CD4-positive, alpha-beta T cell (primary cell): Measurements from ENCODE around the gene CEP70. TPM values are rescaled to one million over a fixed set of nuclear protein-coding genes. Genes with fewer than 3 reads are reported as not detected.
"Not testable (repeated sequence)": the region's sequence is repeated elsewhere in the genome, so short reads cannot be mapped to it uniquely, and the experiment has no call there.

Source experiments
- ATAC-seq: fragments of 200-7000 bp; cut with Tn5 transposase; one replicate; pipeline ENCODE4 v1.10.0; 2022; ENCODE audit warnings: mild to moderate bottlenecking; ENCODE audit not compliant: poor library complexity
- CTCF ChIA-PET: fragments of 350-600 bp; sonication (Branson Sonifier 250); formaldehyde crosslinking; loops from one replicate; lab custom pipeline; 2021; ENCODE audit warnings: antibody characterized with exemption, inconsistent platforms; lab: Charles Lee
- POLR2A ChIA-PET: fragments of 350-600 bp; sonication (Branson Sonifier 250); formaldehyde crosslinking; loops from one replicate; lab custom pipeline; 2021; ENCODE audit warnings: antibody characterized with exemption, inconsistent platforms; lab: Charles Lee
- DNase-seq, 14 experiments: peaks; one replicate each; pipeline ENCODE4 v3.0.0-alpha.2; 2013 to 2020; ENCODE audit warnings: mixed read lengths in 2 of 14
- H3K27ac ChIP-seq, 2 donors: one replicate each; pipeline versions ENCODE4 v1.5.1 to v1.7.0; 2013; ENCODE audit warnings: low read length in 2 of 2, low read depth in 1 of 2, mild to moderate bottlenecking in 1 of 2
- H3K27me3 ChIP-seq, 2 experiments: 1 replicate in 1 of 2; 2 replicates in 1 of 2; pipeline versions ENCODE4 v1.6.1 to v1.7.0; 2013; ENCODE audit warnings: low read length in 2 of 2, control low read depth in 1 of 2, mild to moderate bottlenecking in 1 of 2, moderate library complexity in 1 of 2; ENCODE audit not compliant: insufficient read depth in 2 of 2, control insufficient read depth in 1 of 2
- H3K36me3 ChIP-seq: one replicate; pipeline ENCODE4 v1.6.1; 2013; ENCODE audit warnings: low read length, control low read depth; ENCODE audit not compliant: insufficient read depth
- H3K4me1 ChIP-seq: one replicate; pipeline ENCODE4 v1.6.1; 2013; ENCODE audit warnings: low read length, control low read depth; ENCODE audit not compliant: insufficient read depth
- H3K4me3 ChIP-seq: one replicate; pipeline ENCODE4 v1.5.1; 2013; ENCODE audit warnings: mild to moderate bottlenecking, low read length, moderate library complexity
- H3K9me3 ChIP-seq, 2 experiments: 1 replicate in 1 of 2; 2 replicates in 1 of 2; pipeline versions ENCODE4 v1.6.1 to v1.7.0; 2013; ENCODE audit warnings: low read length in 2 of 2, mild to moderate bottlenecking in 2 of 2, control low read depth in 1 of 2, moderate library complexity in 1 of 2; ENCODE audit not compliant: control insufficient read depth in 1 of 2, insufficient read depth in 1 of 2
- H3K27ac Mint-ChIP-seq: one replicate; pipeline ENCODE4 v1.8.0; 2020; ENCODE audit warnings: mixed read lengths
- H3K27me3 Mint-ChIP-seq: one replicate; pipeline ENCODE4 v1.8.0; 2021; ENCODE audit warnings: mixed read lengths
- H3K36me3 Mint-ChIP-seq: one replicate; pipeline ENCODE4 v1.8.0; 2021; ENCODE audit warnings: low read depth, mixed read lengths
- H3K4me1 Mint-ChIP-seq: one replicate; pipeline ENCODE4 v1.8.0; 2021; ENCODE audit warnings: low read depth, mixed read lengths
- H3K4me3 Mint-ChIP-seq: one replicate; pipeline ENCODE4 v1.8.0; 2020; ENCODE audit warnings: mild to moderate bottlenecking, mixed read lengths
- H3K9me3 Mint-ChIP-seq: one replicate; pipeline ENCODE4 v1.8.0; 2020; ENCODE audit warnings: mixed read lengths
- intact Hi-C, 2 experiments: fragments of 100-400 bp; cut with DNase I in 1 of 2; cut with micrococcal nuclease in 1 of 2; formaldehyde crosslinking; loops; one replicate each; pipeline versions ENCODE4 v1.15.1 to v1.9.0; 2023 to 2025; cut with DNase I, micrococcal nuclease
- total RNA-seq, 174 experiments: library from RNA in 2 of 174; stranded (reverse) in 2 of 174; gene quantifications; one replicate each; pipeline ENCODE4 v1.2.3 and lab custom pipeline; 2021 to 2026
- TF ChIP-seq, protein P1 (sequence below): fragments of 200-600 bp; IDR thresholded peaks from one replicate; pipeline ENCODE4 v1.8.0; 2022; ENCODE audit warnings: antibody characterized with exemption, mild to moderate bottlenecking

CEP70 gene
- total RNA-seq, 2 experiments from 2014 or later, result 21.5 to 23.0 TPM

DNA sequence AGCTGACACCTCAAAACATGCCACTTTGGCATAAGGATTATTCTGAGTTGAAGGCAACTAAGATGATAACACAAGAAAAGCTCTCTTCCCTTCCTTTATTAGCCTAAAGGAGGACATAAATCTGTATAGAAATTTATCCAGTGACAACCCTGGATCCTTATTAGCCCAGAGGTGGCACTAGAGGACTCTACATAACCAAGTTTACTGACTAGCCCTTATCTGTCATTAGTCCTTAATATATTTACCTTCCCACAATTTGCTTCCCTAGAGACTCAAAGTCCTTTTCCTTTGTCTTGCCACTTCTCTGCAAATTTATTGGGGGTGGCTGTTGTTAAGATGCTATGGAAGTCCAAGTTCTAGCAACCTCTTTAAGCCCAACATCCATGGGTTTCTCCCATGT lies 26.7 kb downstream of the CEP70 start:
- no peak for ATAC-seq
- no peak for DNase-seq
- no peak overlapping the region for H3K4me3 ChIP-seq
- peaks cover 74% of the 10 kb centered on the region for H3K36me3 Mint-ChIP-seq
- no peak overlapping the region for H3K4me3 Mint-ChIP-seq
- no peaks in the 10 kb centered on the region for H3K27me3 ChIP-seq
- H3K36me3 ChIP-seq, result no peaks in the 10 kb centered on the region
- CTCF ChIA-PET, result no interaction called here
- no peak overlapping the region for H3K27ac ChIP-seq
- H3K27ac Mint-ChIP-seq, result no peak overlapping the region
- POLR2A ChIA-PET, result no interaction called here
- no peaks in the 10 kb centered on the region for H3K9me3 ChIP-seq
- H3K27me3 Mint-ChIP-seq, result no peaks in the 10 kb centered on the region
- H3K4me1 Mint-ChIP-seq, result no peaks in the 10 kb centered on the region
- intact Hi-C loops, result no loop called here
- TF ChIP-seq, protein P1, sequence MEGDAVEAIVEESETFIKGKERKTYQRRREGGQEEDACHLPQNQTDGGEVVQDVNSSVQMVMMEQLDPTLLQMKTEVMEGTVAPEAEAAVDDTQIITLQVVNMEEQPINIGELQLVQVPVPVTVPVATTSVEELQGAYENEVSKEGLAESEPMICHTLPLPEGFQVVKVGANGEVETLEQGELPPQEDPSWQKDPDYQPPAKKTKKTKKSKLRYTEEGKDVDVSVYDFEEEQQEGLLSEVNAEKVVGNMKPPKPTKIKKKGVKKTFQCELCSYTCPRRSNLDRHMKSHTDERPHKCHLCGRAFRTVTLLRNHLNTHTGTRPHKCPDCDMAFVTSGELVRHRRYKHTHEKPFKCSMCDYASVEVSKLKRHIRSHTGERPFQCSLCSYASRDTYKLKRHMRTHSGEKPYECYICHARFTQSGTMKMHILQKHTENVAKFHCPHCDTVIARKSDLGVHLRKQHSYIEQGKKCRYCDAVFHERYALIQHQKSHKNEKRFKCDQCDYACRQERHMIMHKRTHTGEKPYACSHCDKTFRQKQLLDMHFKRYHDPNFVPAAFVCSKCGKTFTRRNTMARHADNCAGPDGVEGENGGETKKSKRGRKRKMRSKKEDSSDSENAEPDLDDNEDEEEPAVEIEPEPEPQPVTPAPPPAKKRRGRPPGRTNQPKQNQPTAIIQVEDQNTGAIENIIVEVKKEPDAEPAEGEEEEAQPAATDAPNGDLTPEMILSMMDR, result no peak
- H3K4me1 ChIP-seq, result no peaks in the 10 kb centered on the region
- no peaks in the 10 kb centered on the region for H3K9me3 Mint-ChIP-seq

DNA sequence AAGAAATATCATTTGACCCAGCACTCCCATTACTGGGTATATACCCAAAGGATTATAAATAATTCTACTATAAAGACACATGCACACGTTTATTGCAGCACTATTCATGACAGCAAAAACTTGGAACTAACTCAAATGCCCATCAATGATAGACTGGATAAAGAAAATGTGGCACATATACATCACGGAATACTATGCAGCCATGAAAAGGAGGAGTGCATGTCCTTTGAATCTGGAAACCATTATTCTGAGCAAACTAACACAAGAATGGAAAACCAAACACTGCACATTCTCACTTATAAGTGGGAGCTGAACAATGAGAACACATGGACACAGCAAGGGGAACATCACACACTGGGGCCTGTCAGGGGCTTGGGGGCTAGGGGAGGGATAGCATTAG lies 27.8 kb downstream of the CEP70 start:
- H3K36me3 ChIP-seq, POLR2A ChIA-PET, DNase-seq, H3K27me3 ChIP-seq, H3K9me3 ChIP-seq, H3K4me1 Mint-ChIP-seq, H3K27me3 Mint-ChIP-seq, H3K4me1 ChIP-seq, intact Hi-C loops, H3K4me3 ChIP-seq, ATAC-seq, CTCF ChIA-PET, H3K27ac Mint-ChIP-seq, H3K4me3 Mint-ChIP-seq, H3K9me3 Mint-ChIP-seq, H3K27ac ChIP-seq: not testable (repeated sequence)
- H3K36me3 Mint-ChIP-seq, result peaks cover 79% of the 10 kb centered on the region

GRCh38 chr3:138562902-138563301 lies 31.2 kb downstream of the CEP70 start:
- H3K9me3 Mint-ChIP-seq, H3K4me3 Mint-ChIP-seq, H3K27me3 Mint-ChIP-seq, H3K4me1 Mint-ChIP-seq, ATAC-seq, intact Hi-C loops, POLR2A ChIA-PET, H3K27me3 ChIP-seq, H3K36me3 ChIP-seq, H3K4me1 ChIP-seq, H3K4me3 ChIP-seq, H3K27ac ChIP-seq, DNase-seq, H3K27ac Mint-ChIP-seq, CTCF ChIA-PET: not testable (repeated sequence)
- H3K9me3 ChIP-seq, result peaks cover 11 to 22% of the 10 kb centered on the region in 2 experiments
- peaks cover 97% of the 10 kb centered on the region for H3K36me3 Mint-ChIP-seq

DNA sequence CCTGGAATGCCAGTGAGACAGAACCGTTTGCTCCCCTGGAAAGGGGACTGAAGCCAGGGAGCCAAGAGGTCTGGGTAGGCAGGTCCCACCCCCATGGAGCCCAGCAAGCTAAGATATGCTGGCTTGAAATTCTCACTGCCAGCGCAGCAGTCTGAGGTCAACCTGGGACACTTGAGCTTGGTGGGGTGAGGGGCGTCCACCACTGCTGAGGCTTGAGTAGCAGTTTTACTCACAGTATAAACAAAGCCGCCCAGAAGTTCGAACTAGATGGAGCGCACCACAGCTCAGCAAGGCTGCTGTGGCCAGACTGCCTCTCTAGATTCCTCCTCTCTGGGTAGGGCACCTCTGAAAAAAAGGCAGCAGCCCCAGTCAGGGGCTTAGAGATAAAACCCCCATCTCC lies 33.6 kb downstream of the CEP70 start:
- intact Hi-C loops, result no loop called here
- Histone ChIP-seq H3K4me3 (no peak overlapping the region), H3K27me3 (no peaks in the 10 kb centered on the region), H3K27ac (no peak overlapping the region), H3K4me1 (no peaks in the 10 kb centered on the region), H3K36me3 (peaks cover 3% of the 10 kb centered on the region), H3K9me3 (peaks cover 11 to 34% of the 10 kb centered on the region in 2 experiments)
- H3K36me3 Mint-ChIP-seq, result peaks cover 98% of the 10 kb centered on the region
- no peaks in the 10 kb centered on the region for H3K4me1 Mint-ChIP-seq
- DNase-seq (no peak), ATAC-seq (no peak)
- CTCF ChIA-PET, result no interaction called here
- POLR2A ChIA-PET, result no interaction called here
- H3K9me3 Mint-ChIP-seq, result peaks cover 4% of the 10 kb centered on the region
- no peaks in the 10 kb centered on the region for H3K27me3 Mint-ChIP-seq
- H3K4me3 Mint-ChIP-seq, result no peak overlapping the region
- no peak overlapping the region for H3K27ac Mint-ChIP-seq
- TF ChIP-seq, protein P1, result no peak
